NCI-H2029 treated with DMSO at 0.1 percent for 48 hours (cell line): Measurements from ENCODE around the gene ADGRA3.

Source experiments
- DNase-seq: peaks from one replicate; lab custom pipeline; 2025; lab: John Stamatoyannopoulos, UW

ADGRA3 gene

GRCh38 chr4:22508376-22508775, 7.5 kb downstream of the ADGRA3 start:
- no peak for DNase-seq

GRCh38 chr4:22504922-22505321, 10.9 kb downstream of the ADGRA3 start:
- DNase-seq, result no peak

GRCh38 chr4:22504447-22504846, 11.4 kb downstream of the ADGRA3 start:
- DNase-seq, result no peak

- DNase-seq, result no peak
These were observed 12.7 kb downstream of the ADGRA3 start for GRCh38 chr4:22502895-22503814.

GRCh38 chr4:22501715-22502095, 14.2 kb downstream of the ADGRA3 start:
- no peak for DNase-seq

GRCh38 chr4:22500831-22501714, 14.8 kb downstream of the ADGRA3 start:
- DNase-seq, result no peak

GRCh38 chr4:22500128-22500611, 15.7 kb downstream of the ADGRA3 start:
- peak; percentile 35 for DNase-seq

GRCh38 chr4:22498866-22499265, 17.0 kb downstream of the ADGRA3 start:
- DNase-seq, result no peak

GRCh38 chr4:22496165-22496813, 19.6 kb downstream of the ADGRA3 start:
- DNase-seq, result no peak

GRCh38 chr4:22493523-22493922, 22.3 kb downstream of the ADGRA3 start:
- no peak for DNase-seq

GRCh38 chr4:22492987-22493386, 22.9 kb downstream of the ADGRA3 start:
- DNase-seq, result no peak

- DNase-seq, result no peak
These were observed 23.9 kb downstream of the ADGRA3 start for GRCh38 chr4:22491939-22492338.

GRCh38 chr4:22490718-22491315, 25.0 kb downstream of the ADGRA3 start:
- no peak for DNase-seq

- no peak for DNase-seq
These were observed 27.8 kb downstream of the ADGRA3 start for GRCh38 chr4:22488106-22488505.

GRCh38 chr4:22487328-22487727, 28.5 kb downstream of the ADGRA3 start:
- DNase-seq, result no peak

GRCh38 chr4:22486276-22486675, 29.6 kb downstream of the ADGRA3 start:
- DNase-seq, result no peak

- no peak for DNase-seq
These were observed 30.1 kb downstream of the ADGRA3 start for GRCh38 chr4:22485737-22486136.

- DNase-seq, result no peak
These were observed 32.3 kb downstream of the ADGRA3 start for GRCh38 chr4:22483551-22483981.

GRCh38 chr4:22482250-22483127, 33.4 kb downstream of the ADGRA3 start:
- no peak for DNase-seq

GRCh38 chr4:22480675-22481327, 35.1 kb downstream of the ADGRA3 start:
- DNase-seq, result no peak
